GM19395 (cell line): Measurements from ENCODE around the gene CLK1.
"Not testable (repeated sequence)": the region's sequence is repeated elsewhere in the genome, so short reads cannot be mapped to it uniquely, and the experiment has no call there.

ENCODE experiments used
- ATAC-seq: cut with Tn5 transposase; IDR thresholded peaks from one replicate; pipeline ENCODE4 v1.9.1; 2021; ENCODE audit warnings: mild to moderate bottlenecking, moderate library complexity; ENCODE audit not compliant: unreplicated experiment

Gene CLK1

GRCh38 chr2:200864176-200865034 lies at the start of gene CLK1:
Gene CLK1, minus strand, starts transcription at chr2:200864658. Its CDS starts 2,796 bp downstream, at chr2:200861862.
- peak; percentile 79 for ATAC-seq

GRCh38 chr2:200913654-200914053 lies 49.2 kb upstream of the CLK1 start:
- ATAC-seq, result no peak

- ATAC-seq, result no peak
Measured at GRCh38 chr2:200909958-200910357, 45.5 kb upstream of the CLK1 start.

GRCh38 chr2:200905618-200906296 lies 41.3 kb upstream of the CLK1 start:
- no peak for ATAC-seq

- ATAC-seq, result peak; percentile 99
Measured at GRCh38 chr2:200901459-200902072, 37.1 kb upstream of the CLK1 start.

GRCh38 chr2:200899482-200899881 lies 35.0 kb upstream of the CLK1 start:
- no peak for ATAC-seq

GRCh38 chr2:200888704-200889625 lies 24.5 kb upstream of the CLK1 start, which contains the start of the genes NIF3L1 and PPIL3:
Gene NIF3L1, plus strand, starts transcription at chr2:200889371. Its CDS starts 2,573 bp downstream, at chr2:200891944.
Gene PPIL3, minus strand, starts transcription at chr2:200889077. Its CDS starts 1,462 bp downstream, at chr2:200887615.
- ATAC-seq, result peak; percentile 88

GRCh38 chr2:200881715-200882249 lies 17.3 kb upstream of the CLK1 start:
- ATAC-seq, result not testable (repeated sequence)

- ATAC-seq, result no peak
Measured at GRCh38 chr2:200878289-200878880, 13.9 kb upstream of the CLK1 start.

GRCh38 chr2:200877443-200877842 lies 13.0 kb upstream of the CLK1 start:
- no peak for ATAC-seq

GRCh38 chr2:200873560-200873959 lies 9.1 kb upstream of the CLK1 start:
- no peak for ATAC-seq

GRCh38 chr2:200871151-200871550 lies 6.7 kb upstream of the CLK1 start:
- no peak for ATAC-seq

- no peak for ATAC-seq
Measured at GRCh38 chr2:200869014-200869413, 4.6 kb upstream of the CLK1 start.

GRCh38 chr2:200863782-200864175 lies 679 bp downstream of the CLK1 start:
- peak; percentile 15 for ATAC-seq

- ATAC-seq, result no peak
Measured at GRCh38 chr2:200862532-200863000, 1.9 kb downstream of the CLK1 start.

GRCh38 chr2:200861617-200862155 lies 2.8 kb downstream of the CLK1 start:
- ATAC-seq, result no peak

- ATAC-seq, result no peak
Measured at GRCh38 chr2:200860092-200860795, 4.2 kb downstream of the CLK1 start.

GRCh38 chr2:200856806-200857205 lies 7.7 kb downstream of the CLK1 start:
- no peak for ATAC-seq

- no peak for ATAC-seq
Measured at GRCh38 chr2:200852605-200853004, 11.9 kb downstream of the CLK1 start.
